Measurements from ENCODE around the gene HEATR3. TPM values are rescaled to one million over a fixed set of nuclear protein-coding genes. Genes with fewer than 3 reads are reported as not detected.
"Not testable (repeated sequence)": the region's sequence is repeated elsewhere in the genome, so short reads cannot be mapped to it uniquely, and the experiment has no call there.

HEATR3 gene
- total RNA-seq, 1 donor from 2014 or later: 21.5 TPM

DNA sequence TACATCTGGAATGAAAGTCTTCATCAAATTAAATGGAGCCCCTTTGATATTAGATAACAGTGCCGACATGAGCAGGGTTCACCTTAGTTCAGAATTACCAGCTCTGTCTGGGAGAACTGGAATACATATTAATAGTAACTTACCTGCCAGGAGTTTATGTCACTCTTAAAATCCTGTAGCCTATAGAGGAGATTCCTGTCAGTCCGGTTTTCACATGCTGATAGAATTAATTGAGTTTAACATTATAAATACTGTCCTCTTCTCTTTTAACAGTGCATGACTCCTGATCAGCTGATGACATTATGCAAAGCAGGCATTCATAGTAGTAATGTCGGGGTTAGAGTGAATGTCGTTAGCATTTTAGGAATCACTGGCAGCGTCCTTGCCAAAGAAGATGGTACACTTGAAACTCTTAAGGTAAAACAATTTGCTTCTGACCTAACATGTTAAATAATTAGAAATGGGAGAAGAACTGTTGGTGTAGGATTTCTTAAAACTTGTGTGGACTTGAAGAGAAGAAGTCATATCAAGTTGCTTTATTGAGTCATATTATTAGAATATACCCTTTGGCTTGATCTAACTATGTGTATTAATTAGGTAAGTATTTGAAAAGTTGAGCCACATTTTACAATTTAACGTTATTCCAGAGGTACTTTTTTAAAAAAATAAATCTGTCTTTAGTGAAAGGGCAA lies 34.3 kb downstream of the HEATR3 start:
- DNase-seq (ENCODE audit: low read depth): peak; percentile 2

DNA sequence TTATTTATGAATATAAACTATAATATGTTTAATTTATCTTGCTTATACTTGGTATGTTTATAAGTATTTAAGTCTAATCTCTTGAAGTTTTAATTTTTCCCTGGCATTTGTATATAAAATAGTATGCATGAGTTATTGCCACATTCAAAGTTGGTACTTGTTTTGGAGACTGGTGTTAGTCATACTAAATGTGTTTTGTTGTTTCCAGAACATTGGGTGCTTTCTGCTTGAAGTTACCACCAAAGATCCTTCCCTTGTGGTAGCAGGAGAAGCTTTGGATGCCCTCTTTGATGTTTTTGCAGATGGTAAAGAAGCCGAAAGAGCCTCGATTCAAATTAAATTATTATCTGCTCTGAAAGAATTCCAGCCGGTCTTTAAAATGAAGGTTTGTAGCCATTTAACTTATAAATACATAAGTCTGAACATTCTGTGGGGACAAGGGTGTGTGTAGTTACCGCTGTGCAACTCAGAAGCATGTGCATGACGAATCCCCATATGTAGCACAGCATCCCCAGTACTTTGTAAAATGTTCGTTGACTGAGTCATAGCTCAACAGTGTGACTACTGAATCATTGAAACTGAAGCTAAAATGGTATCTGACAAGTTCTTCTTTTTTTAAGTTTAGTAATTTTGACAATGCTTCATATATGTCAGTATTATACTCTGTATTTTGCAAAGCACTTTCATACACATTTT lies 36.4 kb downstream of the HEATR3 start:
- peak; percentile 57 for DNase-seq (ENCODE audit: low read depth)

DNA sequence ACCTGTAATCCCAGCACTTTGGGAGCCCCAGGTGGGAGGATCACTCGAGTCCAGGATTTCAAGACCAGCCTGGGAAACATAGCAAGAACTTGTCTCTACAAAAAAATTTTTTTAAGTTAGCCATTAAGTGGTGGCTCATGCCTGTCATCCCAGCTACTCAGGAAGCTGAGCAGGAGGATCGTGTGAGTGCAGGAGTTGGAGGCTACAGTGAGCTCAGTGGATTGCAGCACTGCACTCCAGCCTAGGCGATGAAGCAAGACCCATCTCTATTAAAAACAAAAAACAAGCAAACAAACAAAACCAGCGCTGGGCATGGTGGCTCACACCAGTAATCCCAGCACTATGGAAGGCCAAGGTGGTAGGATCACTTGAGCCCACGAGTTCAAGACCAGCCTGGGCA lies 38.0 kb downstream of the HEATR3 start:
- peak; percentile 91 for DNase-seq (ENCODE audit: low read depth)

DNA sequence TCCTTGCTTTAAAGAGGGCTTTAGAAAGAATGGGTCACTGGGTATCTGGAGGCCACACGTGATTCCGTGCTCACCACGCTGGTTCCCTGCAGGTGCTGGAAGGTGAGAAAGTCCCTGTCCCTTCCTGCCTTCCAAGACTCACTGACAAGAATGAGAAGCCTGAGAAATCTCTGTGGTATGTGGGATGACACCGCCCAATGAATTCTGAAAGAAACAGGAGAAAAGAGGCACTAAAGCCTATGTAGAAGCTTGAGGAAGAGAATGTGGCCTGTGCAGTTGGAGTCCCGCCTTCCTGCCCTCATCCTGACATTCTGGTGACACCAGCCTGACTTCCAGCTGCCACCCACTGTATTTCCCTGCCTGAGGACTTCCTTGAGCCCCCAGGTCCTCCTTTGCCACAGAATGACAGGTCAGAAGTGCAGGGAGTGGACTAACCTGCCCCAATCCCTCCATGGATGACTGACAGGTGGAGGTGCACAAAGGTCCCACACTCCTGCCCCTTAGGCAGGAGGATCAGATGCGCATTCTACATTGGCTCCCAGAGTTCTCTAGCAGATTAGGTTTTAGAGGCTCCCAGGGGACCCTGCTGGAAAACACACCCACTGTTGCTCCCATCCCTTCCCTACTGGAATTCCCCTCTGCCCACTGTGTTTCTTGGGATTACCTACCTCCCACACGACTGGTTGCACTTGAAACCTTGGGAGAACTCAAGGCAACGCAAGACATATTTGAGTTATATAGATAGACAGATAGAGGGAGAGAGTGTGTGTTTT lies 48.8 kb downstream of the HEATR3 start:
- DNase-seq (ENCODE audit: low read depth): no peak

DNA sequence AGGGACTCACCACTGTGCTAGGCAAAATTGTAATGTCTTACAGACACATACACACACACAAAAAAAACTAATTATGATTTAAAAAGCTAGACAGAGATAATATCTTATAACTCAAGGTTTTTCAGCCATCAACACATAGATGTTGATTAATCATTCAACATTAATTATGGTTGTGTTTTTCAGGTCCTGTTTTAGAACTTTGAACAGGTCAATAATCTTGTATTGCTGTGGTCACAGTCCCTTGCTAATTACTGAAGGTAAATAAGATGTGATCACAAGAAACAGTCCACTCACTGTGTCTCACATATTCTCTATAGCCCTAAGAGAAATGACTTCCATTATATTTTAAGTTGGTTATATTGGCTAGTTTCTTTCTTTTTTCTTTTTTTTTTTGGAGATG lies 54.9 kb downstream of the HEATR3 start:
- no peak for DNase-seq (ENCODE audit: low read depth)

DNA sequence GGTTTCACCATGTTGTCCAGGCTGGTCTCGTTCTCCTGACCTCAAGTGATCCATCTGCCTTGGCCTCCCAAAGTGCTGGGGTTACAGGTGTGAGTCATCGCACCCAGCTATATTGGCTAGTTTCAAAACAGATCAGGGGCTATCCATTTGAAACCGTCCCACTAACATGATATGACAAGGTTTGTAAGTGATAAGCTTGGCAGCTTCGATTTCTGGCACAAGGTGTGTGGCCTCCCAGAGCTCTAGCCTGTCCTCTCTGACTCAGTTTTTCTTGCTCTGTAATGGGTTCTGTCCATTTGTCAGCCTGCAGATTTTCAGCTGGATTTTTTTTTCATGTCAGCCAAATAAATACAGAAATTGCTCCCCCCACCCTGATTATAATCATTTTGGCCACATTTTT lies 55.5 kb downstream of the HEATR3 start:
- DNase-seq (ENCODE audit: low read depth): no peak

DNA sequence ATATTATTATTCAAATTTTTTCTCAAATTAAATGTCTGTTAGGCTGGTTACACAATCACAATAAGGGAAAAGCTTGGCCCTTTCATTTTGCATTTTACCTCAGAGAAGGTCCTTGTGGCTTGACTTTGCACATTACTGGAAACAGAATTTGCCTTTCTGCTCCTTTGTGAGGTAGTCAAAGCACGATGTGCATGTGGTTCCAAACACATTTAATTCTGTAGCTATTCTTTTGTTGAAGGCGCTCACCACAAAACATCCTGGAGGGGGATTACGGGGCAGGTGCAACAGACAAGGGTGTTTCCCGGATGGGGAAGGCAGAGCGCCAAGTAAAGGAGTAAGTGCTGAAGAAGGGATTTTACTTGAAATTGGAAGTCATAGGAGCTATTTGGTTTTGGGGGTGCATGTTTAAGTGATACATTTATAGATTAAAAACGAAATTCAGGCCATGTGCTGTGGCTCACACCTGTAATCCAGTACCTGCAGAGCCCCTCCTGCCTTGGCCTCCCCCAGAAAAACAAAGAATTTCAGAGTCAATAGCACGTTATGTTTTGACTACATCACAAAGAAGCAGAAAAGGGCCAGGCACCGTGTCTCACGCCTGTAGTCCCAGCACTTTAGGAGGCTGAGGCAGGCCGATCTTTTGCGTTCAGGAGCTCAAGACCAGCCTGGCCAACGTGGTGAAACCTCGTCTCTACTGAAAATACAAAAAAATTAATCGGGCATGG lies 56.1 kb downstream of the HEATR3 start:
- DNase-seq (ENCODE audit: low read depth): no peak

DNA sequence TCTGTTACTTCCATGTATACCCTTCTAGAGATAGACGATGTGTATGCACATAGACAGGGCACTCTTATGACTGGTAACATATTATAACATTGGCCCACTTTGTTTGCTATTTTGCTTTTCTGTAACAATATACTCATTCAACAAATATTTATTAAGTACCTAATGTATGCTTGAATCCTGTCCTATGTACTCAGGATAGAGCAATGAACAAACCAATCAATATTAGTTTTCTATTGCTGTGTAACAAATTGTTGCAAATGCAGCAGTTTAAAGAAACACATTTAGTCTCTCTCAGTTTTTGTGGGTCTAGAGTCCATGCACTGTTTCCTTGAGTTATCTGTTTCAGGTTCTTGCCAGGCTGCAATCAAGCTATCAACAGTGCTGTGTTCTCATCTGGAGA lies 57.6 kb downstream of the HEATR3 start:
- no peak for DNase-seq (ENCODE audit: low read depth)

DNA sequence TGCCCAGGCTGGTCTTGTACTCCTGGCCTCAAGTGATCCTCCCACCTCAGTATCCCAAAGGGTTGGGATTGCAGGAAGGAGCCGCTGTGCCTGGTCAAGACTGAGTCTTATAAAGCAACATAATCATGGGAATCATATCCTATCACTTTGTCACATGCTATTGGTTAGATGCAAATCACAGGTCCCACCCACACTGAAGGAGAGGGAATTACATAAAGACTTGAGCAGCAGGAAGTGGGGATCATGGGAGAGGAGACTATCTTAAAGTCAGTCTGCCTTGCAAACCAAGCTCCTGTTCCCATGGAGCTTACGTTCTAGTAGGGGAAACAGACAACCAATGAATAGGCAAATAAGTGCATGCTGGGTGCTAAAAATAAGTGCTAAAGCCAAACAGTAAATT lies 59.0 kb downstream of the HEATR3 start:
- no peak for DNase-seq (ENCODE audit: low read depth)

DNA sequence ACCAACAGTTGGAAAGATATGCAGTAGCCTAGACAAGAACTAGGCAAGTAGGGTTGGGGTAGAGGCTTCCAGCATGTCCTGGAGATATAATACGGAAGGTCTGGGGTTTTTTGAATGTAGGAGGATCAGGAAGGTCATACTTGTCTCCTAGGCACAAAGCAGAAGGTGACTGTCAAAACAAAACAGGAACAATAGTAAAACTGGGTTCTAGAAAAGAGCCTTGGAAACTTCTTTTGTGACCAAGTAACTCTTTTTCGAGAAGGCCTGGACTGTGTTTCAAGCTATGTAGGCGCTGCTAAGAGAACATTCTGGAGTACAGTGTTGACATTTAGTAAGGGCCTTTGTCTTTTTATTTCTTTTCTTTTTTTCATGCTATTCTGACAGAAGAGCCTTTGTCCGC lies 60.4 kb downstream of the HEATR3 start:
- no peak for DNase-seq (ENCODE audit: low read depth)

DNA sequence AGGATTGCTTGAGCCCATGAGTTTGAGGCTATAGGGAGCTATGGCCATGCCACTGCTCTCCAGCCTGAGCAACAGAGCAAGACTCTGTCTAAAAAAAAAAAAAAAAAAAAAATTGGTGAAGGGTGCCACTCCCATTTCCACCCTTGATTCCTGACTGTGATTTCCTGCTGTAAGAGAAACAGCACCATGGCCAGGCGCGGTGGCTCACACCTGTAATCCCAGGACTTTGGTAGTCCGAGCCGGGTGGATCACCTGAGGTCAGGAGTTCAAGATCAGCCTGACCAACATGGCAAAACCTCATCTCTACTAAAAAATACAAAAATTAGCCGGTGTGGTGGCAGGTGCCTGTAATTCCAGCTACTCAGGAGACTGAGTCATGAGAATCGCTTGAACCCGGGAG lies 66.8 kb downstream of the HEATR3 start:
- DNase-seq (ENCODE audit: low read depth): not testable (repeated sequence)

DNA sequence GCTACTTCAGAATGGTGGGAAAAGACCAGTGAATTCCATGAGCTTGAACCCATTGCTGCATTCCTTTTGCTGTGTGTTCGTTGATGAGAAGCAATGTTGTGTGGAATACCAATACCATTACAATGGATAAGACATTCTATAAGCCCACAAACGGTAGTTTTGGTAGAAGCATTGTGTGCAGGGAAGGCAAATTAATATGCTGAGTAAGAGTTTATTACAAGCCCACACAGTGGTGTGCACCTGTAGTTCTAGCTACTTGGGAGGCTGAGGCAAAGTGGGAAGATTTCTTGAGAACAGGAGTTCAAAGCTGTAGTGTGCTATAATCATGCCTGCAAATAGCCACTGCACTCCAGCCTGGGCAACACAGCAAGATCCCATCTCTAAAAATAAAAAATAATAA lies 67.4 kb downstream of the HEATR3 start:
- peak; percentile 16 for DNase-seq (ENCODE audit: low read depth)

DNA sequence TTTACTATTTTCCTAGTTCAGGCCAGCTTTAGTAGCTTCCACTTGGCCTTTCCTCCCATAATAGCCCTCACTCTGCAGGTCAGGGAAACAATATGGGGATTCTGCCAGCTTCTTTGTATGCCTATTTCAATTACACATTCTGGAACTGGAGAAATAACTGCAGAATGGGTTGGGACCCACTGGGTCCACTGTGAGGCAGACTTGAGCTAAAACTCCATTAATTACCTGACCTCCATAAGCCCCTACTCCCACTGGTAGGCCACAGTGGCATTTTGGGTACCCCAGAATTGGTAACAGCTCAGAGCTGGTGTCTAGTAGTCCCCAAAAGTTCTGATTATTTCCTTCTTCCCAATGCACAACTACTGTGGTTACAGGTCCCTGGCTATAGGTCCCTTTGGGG lies 70.6 kb downstream of the HEATR3 start:
- DNase-seq (ENCODE audit: low read depth): no peak

DNA sequence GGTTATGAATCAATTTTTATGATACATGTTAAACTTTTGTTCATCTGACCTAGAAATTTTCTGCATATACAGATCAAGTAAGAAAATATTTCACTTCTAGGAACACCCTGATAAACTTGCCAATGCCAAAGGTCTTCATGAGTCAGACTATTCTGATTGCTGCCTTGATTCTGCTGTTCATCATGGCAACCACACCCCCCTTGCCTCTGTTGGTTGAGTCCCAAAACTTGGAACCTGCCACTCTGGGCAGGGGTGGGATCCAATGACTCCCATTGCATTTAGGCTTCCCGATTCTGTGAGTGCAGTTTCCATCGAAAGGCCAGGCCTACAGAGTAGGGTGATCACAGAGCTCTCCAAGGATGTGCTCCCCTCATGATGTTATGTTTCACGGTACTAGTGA lies 71.5 kb downstream of the HEATR3 start:
- no peak for DNase-seq (ENCODE audit: low read depth)

DNA sequence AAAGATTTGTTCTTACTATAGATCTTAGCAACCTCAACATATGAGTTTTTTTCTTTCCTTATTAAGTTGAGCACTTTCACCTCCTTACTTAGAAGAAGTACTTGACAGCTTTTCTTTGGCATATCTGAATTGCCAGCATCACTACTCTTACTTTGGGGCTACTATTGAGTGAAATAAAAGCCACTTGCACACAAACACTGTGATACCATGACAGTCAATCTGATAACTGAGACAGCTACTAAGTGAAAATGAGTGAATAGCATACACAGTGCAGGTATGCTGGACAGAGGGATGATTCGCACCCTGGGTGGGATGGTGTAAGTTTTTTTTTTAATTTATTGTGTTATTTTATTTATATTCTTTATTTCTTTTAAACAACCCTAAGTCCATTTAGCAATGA lies 73.8 kb downstream of the HEATR3 start:
- DNase-seq (ENCODE audit: low read depth): no peak

DNA sequence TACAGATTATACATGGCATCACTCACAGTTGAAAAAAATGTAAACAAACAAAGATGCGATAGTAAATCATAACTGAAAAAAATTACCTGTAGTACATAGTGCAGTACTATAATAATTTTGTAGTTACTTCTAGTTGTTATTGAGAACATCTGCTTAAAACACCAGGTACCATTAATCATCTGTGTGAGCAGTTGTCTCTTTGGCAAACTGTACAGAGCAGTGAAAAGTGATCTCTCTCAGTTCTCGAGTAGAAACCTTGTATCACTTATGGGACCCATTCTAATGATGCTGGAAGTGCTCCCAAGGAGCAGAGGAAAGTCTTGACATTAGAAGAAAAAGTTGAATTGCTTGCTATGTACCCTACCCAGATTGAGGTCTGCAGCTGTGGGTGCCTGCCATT lies 78.4 kb downstream of the HEATR3 start:
- no peak for DNase-seq (ENCODE audit: low read depth)

DNA sequence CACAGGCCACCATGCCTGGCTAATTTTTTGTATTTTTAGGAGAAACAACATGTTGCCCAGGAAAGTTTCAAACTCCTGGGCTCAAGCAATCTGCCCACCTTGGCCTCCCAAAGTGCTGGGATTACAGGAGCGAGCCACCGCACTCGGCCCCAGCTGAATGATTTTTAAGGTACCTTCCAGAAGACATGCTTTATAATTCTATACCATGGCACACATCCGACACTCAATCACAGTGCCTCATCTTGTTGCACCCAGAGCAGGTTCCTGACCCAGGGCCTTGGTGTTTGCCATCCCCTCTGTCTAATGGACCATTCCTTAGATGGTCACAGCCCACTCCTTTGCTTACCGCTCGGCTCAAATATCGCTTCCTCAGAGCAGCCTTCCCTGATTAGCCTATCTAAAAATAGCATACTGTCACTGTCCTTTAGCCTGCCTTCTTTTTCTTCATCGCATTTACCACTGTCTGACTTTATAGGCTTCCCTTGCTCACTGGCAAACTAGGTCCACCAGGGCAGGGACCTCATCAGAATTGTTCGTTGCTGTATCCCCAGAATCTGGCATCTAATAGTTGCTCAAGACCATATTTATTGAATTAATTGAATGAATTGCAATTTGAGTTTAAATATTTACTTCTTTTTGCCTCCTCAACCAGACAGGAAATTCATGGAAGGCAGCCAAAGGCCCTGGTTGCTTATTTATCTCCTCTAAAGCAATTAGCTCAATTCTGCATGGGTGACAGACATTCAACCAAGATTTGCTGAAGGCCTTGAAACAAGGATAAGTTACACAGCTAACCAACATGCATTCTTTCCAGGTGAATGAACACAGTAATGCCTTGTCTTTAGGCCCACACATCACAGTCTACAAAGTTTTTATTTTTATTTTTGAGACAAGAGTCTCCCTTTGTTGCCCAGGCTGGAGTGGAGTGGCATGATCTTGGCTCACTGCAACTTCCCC lies 81.0 kb downstream of the HEATR3 start:
- peak; percentile 99 for DNase-seq (ENCODE audit: low read depth)

DNA sequence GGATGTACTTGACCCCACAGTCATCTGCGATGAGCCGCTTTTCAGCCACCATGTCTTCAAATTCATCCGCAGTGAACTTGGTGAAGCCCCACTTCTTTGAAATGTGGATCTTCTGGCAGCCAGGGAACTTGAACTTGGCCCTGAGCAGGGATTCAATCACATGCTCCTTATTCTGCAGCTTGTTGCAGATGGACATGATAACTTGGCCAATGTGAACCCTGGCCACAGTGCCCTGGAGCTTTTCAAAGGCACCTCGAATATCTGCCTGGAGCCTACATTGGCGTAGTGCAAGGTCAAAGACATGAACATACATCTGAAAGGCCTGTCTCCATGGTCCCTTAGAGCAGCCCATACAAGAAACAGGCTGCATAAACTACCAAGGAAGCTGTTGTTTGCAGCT lies 85.6 kb downstream of the HEATR3 start:
- DNase-seq (ENCODE audit: low read depth): no peak

DNA sequence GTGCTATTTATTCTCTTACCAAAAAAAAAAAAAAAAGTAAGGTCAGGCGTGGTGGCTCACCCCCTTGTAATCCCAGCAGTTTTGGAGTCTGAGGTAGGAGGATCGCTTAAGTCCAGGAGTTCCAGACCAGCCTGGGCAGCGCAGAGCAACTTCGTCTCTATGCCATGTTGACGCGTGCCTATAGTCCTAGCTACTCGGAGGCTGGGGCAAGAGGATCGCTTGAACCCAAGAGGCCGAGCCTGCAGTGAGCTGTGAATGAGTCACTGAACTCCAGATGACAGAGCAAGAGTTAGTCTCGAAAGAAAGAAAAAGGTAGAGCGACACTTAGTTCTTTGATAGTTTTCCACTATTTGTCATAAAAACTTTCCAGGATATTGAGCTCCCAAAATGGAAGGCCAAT lies 86.0 kb downstream of the HEATR3 start:
- no peak for DNase-seq (ENCODE audit: low read depth)

DNA sequence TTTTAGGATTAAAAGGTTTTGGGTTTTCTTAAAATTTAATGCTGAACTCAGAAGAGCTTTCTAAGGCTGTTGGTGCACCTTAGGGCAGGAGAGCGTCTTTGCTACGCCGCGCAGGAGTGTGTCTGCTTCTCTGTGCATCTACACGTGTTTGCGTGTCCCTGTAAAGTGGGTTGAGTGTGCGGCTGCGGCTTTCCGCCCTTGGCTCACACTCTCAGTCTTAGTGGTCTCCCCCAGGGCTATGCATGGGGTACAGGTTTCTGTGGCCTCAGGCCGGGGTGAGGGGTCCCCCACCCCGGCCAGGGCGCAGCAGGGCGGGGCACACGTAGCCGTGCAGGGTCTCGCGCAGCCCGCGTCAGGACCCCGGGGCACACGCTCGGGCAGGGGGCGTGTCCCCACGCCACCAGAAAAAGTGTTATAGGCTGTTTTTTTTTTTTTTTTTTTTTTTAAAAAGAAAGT lies 86.6 kb downstream of the HEATR3 start:
- no peak for DNase-seq (ENCODE audit: low read depth)

All from renal cortical epithelial cell (primary cell).